Bronchial epithelial cell (primary cell): ENCODE measurements around the gene KIAA1549. TPM values are rescaled to one million over a fixed set of nuclear protein-coding genes. Genes with fewer than 3 reads are reported as not detected.

Experiments
- DNase-seq: peaks from one replicate; pipeline ENCODE4 v3.0.0-alpha.2; 2010; ENCODE audit warnings: low read depth
- FAIRE-seq: peaks from 2 replicates; lab custom pipeline; 2011; peaks lifted over from hg19 to GRCh38; lab: Jason Lieb, UNC
- H3K27me3 ChIP-seq: 2 replicates; pipeline ENCODE4 v1.5.1; 2011; ENCODE audit warnings: low read length; ENCODE audit not compliant: control insufficient read depth, insufficient read depth
- H3K36me3 ChIP-seq: 2 replicates; pipeline ENCODE4 v1.5.1; 2011; ENCODE audit warnings: low read length; ENCODE audit not compliant: control insufficient read depth, insufficient read depth
- H3K4me3 ChIP-seq: 2 replicates; pipeline ENCODE4 v1.5.1; 2011; ENCODE audit warnings: mild to moderate bottlenecking, low read depth, low read length, control low read depth
- CTCF ChIP-seq: IDR thresholded peaks from 2 replicates; pipeline ENCODE4 v1.5.1; 2011; ENCODE audit warnings: mild to moderate bottlenecking, moderate library complexity, low read length, control low read depth, inconsistent platforms; ENCODE audit not compliant: insufficient read depth, severe bottlenecking
- total RNA-seq: library from RNA; depleted of rRNA; stranded (reverse); fragments of >200 nt; gene quantifications from 2 replicates; pipeline ENCODE4 v1.2.1, GENCODE V29; 2014

The KIAA1549 gene
- total RNA-seq, 1 donor from 2014 or later, result 0.26 TPM

GRCh38 chr7:138887085-138887710, 94.0 kb downstream of the KIAA1549 start:
- TF ChIP-seq CTCF, result no peak
- Histone ChIP-seq H3K4me3 (no peak overlapping the region), H3K36me3 (no peaks in the 10 kb centered on the region), H3K27me3 (no peaks in the 10 kb centered on the region)
- no peak for DNase-seq
- no peak for FAIRE-seq

- peak; percentile 60 for TF ChIP-seq CTCF
- FAIRE-seq, result no peak
- H3K4me3 ChIP-seq, result no peak overlapping the region
- no peaks in the 10 kb centered on the region for H3K36me3 ChIP-seq
- H3K27me3 ChIP-seq, result no peaks in the 10 kb centered on the region
- peak; percentile 60 for DNase-seq
Observed at GRCh38 chr7:138886501-138886917, 94.7 kb downstream of the KIAA1549 start.

GRCh38 chr7:138885383-138886147, 95.6 kb downstream of the KIAA1549 start:
- FAIRE-seq, result no peak

GRCh38 chr7:138882249-138882648, 98.9 kb downstream of the KIAA1549 start:
- no peaks in the 10 kb centered on the region for H3K27me3 ChIP-seq
- H3K4me3 ChIP-seq, result no peak overlapping the region
- FAIRE-seq (no peak), DNase-seq (no peak)
- no peak for TF ChIP-seq CTCF
- no peaks in the 10 kb centered on the region for H3K36me3 ChIP-seq

More at GRCh38 chr7:138885383-138886147, 95.6 kb downstream of the KIAA1549 start:
- no peak overlapping the region for H3K4me3 ChIP-seq
- no peaks in the 10 kb centered on the region for H3K36me3 ChIP-seq
- H3K27me3 ChIP-seq, result no peaks in the 10 kb centered on the region
- DNase-seq, result no peak
- TF ChIP-seq CTCF, result peak; percentile 10

- no peaks in the 10 kb centered on the region for H3K27me3 ChIP-seq
- H3K4me3 ChIP-seq, result no peak overlapping the region
- H3K36me3 ChIP-seq, result no peaks in the 10 kb centered on the region
- DNase-seq (no peak), FAIRE-seq (peak; percentile 66)
- no peak for TF ChIP-seq CTCF
Observed at GRCh38 chr7:138881579-138882188, 99.5 kb downstream of the KIAA1549 start.
